DOHH2 (cell line): Measurements from ENCODE around the gene AFG1L.

Experiments
- H3F3A ChIP-seq: fragments of 200-600 bp; sonication (generic), shearing (Covaris generic); 2 replicates; pipeline ENCODE4 v1.6.0; 2016; ENCODE audit warnings: antibody characterized with exemption, mild to moderate bottlenecking; ENCODE audit not compliant: control insufficient read depth, insufficient read depth
- H3K27ac ChIP-seq: fragments of 200-600 bp; sonication (generic); 2 replicates; pipeline ENCODE4 v1.5.1; 2014; ENCODE audit warnings: low read depth, mild to moderate bottlenecking, low read length, moderate library complexity
- H3K27me3 ChIP-seq: fragments of 200-600 bp; sonication (generic); 2 replicates; pipeline ENCODE4 v1.6.1; 2014; ENCODE audit warnings: mild to moderate bottlenecking, low read length, mixed read lengths; ENCODE audit not compliant: control insufficient read depth
- H3K36me3 ChIP-seq: fragments of 200-600 bp; sonication (generic); 2 replicates; pipeline ENCODE4 v1.6.1; 2014; ENCODE audit warnings: mild to moderate bottlenecking, low read length, moderate library complexity, mixed read lengths; ENCODE audit not compliant: control insufficient read depth
- H3K4me1 ChIP-seq: fragments of 200-600 bp; sonication (generic); 2 replicates; pipeline ENCODE4 v1.6.1; 2014; ENCODE audit warnings: mild to moderate bottlenecking, low read length, mixed read lengths; ENCODE audit not compliant: control insufficient read depth
- H3K4me2 ChIP-seq: fragments of 200-600 bp; sonication (generic); 2 replicates; pipeline ENCODE4 v1.6.0; 2014; ENCODE audit warnings: mild to moderate bottlenecking, low read length, moderate library complexity
- H3K4me3 ChIP-seq: fragments of 200-600 bp; sonication (generic); 2 replicates; pipeline ENCODE4 v1.5.1; 2014; ENCODE audit warnings: mild to moderate bottlenecking, low read length, mixed read lengths
- H3K79me2 ChIP-seq: fragments of 200-600 bp; sonication (generic); 2 replicates; pipeline ENCODE4 v1.6.1; 2014; ENCODE audit warnings: mild to moderate bottlenecking, low read length, mixed read lengths; ENCODE audit not compliant: control insufficient read depth
- H3K9me2 ChIP-seq: fragments of 200-600 bp; sonication (generic); replicated peaks from 2 replicates; pipeline ENCODE4 v1.6.1; 2014; ENCODE audit warnings: mild to moderate bottlenecking, low read length, mixed read lengths; ENCODE audit not compliant: control insufficient read depth
- H3K9me3 ChIP-seq: fragments of 200-600 bp; sonication (generic); 2 replicates; pipeline ENCODE4 v1.6.1; 2014; ENCODE audit warnings: antibody characterized with exemption, low read length, mixed read lengths; ENCODE audit not compliant: control insufficient read depth, insufficient read depth
- H4K20me1 ChIP-seq: fragments of 200-600 bp; sonication (generic); 2 replicates; pipeline ENCODE4 v1.6.0; 2014; ENCODE audit warnings: low read depth, mild to moderate bottlenecking, antibody characterized with exemption, low read length, moderate library complexity; ENCODE audit not compliant: control insufficient read depth, insufficient read depth
- CTCF ChIP-seq: fragments of 200-600 bp; sonication (generic); IDR thresholded peaks from one replicate; pipeline ENCODE4 v1.5.1; 2014; ENCODE audit warnings: antibody characterized with exemption, mild to moderate bottlenecking, low read depth, low read length; ENCODE audit not compliant: poor library complexity, severe bottlenecking
- EZH2phosphoT487 ChIP-seq: fragments of 200-600 bp; sonication (generic); IDR thresholded peaks from 2 replicates; pipeline ENCODE4 v1.6.1; 2017; ENCODE audit warnings: borderline replicate concordance, mild to moderate bottlenecking, antibody characterized with exemption, low read length, moderate library complexity, mixed read lengths

The AFG1L gene

GRCh38 chr6:108253241-108253640, 41.6 kb upstream of the AFG1L start:
- no peaks in the 10 kb centered on the region for H3K27me3 ChIP-seq
- no peaks in the 10 kb centered on the region for H3K9me2 ChIP-seq
- H3K27ac ChIP-seq: no peak overlapping the region
- no peaks in the 10 kb centered on the region for H3K9me3 ChIP-seq
- H3K4me2 ChIP-seq: no peak overlapping the region
- H3F3A ChIP-seq: no peaks in the 10 kb centered on the region
- peaks cover 39% of the 10 kb centered on the region for H3K4me1 ChIP-seq
- TF ChIP-seq EZH2phosphoT487 (no peak), CTCF (no peak)
- H3K79me2 ChIP-seq: peaks cover 99% of the 10 kb centered on the region
- H3K36me3 ChIP-seq: peaks cover 35% of the 10 kb centered on the region
- peaks cover 11% of the 10 kb centered on the region; the same call in 1 of the 2 replicates for H4K20me1 ChIP-seq
- H3K4me3 ChIP-seq: no peak overlapping the region

DNA sequence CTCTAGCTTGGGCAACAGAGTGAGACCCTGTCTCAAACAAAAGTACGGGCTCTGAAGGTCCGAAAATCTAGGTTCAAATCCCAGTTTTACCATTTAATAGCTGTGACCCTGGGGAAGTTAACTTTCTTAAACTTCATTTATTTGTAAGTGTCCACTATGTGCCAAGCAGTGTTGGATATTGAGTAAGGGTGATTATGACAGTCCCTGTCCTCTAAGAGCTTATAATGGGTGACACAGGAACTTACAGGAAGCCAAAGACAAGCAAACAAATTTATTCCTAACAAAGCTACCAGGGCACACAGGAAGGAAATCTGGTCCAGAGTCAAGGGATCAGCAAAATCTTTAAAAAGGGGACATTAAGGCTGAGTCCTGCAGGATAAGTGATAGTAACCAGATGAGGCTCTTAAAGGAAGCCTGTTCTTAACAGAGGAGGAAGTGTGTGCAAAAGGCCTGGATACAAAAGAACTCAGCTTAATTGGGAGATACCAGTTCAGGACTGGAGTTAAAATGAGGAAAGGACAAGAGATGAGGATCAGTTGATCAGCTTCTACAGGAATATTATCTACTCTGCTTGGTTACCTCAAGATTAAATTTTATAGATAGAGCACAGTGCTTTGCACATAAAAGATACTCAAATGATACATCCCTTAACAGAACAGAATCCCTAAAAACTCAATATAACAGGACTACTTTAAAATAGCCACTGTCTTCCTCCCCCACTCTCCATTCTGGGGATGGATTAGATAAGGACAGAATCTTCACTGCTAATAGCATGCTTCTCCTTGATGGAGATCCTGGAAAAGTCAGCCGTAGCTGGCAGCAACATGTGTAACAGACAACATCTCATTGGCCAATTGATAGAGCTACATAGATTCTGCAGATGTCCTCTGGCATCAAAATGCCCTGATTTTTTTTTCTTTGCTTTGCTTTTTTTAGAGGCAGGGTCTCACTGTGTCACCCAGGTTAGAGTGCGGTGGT, 40.1 kb upstream of the AFG1L start:
- Histone ChIP-seq H3K9me3 (no peaks in the 10 kb centered on the region), H3F3A (peaks cover 14% of the 10 kb centered on the region), H3K4me3 (no peak overlapping the region), H4K20me1 (peaks cover 16% of the 10 kb centered on the region; the same call in 1 of the 2 replicates), H3K4me2 (no peak overlapping the region), H3K79me2 (peaks cover 99% of the 10 kb centered on the region), H3K27ac (no peak overlapping the region), H3K27me3 (no peaks in the 10 kb centered on the region), H3K4me1 (peaks cover 54% of the 10 kb centered on the region), H3K9me2 (no peaks in the 10 kb centered on the region), H3K36me3 (peaks cover 39% of the 10 kb centered on the region)
- TF ChIP-seq EZH2phosphoT487: no peak
- TF ChIP-seq CTCF: no peak

DNA sequence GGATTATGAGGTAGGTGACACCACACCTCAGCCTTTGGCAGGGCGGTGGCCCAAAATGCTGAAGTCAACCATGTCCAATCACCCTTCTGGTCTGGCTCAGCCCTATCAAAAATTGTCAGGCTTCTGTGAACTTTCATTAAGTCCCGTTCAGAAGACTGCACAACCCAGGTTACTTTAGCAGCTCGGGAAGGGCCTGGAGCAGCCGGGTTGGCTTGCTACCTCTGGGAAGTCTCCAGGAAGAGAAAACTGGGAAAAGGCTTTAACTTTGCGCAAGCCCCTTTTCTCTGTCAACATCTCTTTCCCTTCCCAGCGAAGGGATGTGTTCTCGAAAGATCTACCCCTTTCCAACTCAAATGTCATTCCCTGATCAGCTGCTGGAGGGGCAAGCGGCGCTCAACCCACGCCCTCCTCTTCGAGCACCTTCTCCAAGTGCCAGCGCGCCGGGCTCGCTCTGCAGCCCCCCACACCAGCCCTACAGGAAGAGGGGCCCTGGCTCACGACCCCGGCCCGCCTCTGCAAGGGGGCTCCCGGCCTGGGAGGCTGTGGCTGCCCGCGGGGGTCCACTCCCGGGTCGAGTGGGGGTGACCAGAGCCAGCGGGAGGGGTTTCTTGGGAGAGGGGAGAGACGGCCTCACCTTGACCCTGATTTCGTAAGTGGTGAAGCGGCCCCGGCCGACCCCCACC, 34.6 kb upstream of the AFG1L start:
- H3K79me2 ChIP-seq: peaks cover 59% of the 10 kb centered on the region
- H3K36me3 ChIP-seq: peaks cover 28% of the 10 kb centered on the region
- H3K4me3 ChIP-seq: peak overlapping the region; percentile 95
- TF ChIP-seq CTCF: no peak
- TF ChIP-seq EZH2phosphoT487: no peak
- H3K27ac ChIP-seq: peak overlapping the region; percentile 66
- peak overlapping the region; percentile 92 for H3K4me2 ChIP-seq
- no peaks in the 10 kb centered on the region for H3K27me3 ChIP-seq
- H3K9me3 ChIP-seq: no peaks in the 10 kb centered on the region
- H4K20me1 ChIP-seq: peaks cover 7% of the 10 kb centered on the region; the same call in 1 of the 2 replicates
- H3F3A ChIP-seq: peaks cover 17% of the 10 kb centered on the region
- peaks cover 45% of the 10 kb centered on the region for H3K4me1 ChIP-seq
- no peaks in the 10 kb centered on the region for H3K9me2 ChIP-seq
